Glomerular endothelial cell (primary cell): ENCODE measurements around the gene ZNF644. TPM values are rescaled to one million over a fixed set of nuclear protein-coding genes. Genes with fewer than 3 reads are reported as not detected.

Experiments
- DNase-seq: peaks from one replicate; pipeline ENCODE4 v3.0.0-alpha.2; 2011; ENCODE audit warnings: low read depth, low spot score; ENCODE audit errors: extremely low read depth
- total RNA-seq: library from RNA; depleted of rRNA; stranded (reverse); fragments of >200 nt; gene quantifications from 2 replicates; pipeline ENCODE4 v1.2.3, GENCODE V29; 2015

Gene ZNF644
- total RNA-seq, 1 donor from 2014 or later: 33.5 TPM

GRCh38 chr1:90989990-90990389 lies 31.8 kb downstream of the ZNF644 start:
- no peak for DNase-seq

GRCh38 chr1:90989302-90989701 lies 32.5 kb downstream of the ZNF644 start:
- DNase-seq: no peak

- no peak for DNase-seq
These were observed 34.0 kb downstream of the ZNF644 start for GRCh38 chr1:90987841-90988240.

DNA sequence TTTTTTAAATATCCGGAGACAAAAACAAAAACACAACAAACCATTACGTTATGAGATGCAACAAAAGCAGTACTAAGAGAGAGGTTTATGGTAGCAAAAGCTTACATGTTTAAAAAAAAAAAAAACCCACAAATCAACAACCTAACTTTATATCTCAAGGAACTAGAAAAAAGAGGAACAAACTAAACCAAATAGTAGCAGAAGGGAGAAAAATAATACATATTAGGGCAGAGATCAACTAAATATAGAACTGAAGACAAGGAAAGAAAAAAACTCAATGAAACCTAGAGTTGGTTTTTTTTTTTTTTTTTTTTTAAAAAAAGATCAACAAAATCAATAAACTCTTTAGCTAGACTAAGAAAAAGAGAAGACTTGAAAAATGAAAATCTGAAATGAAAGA lies 34.9 kb downstream of the ZNF644 start:
- DNase-seq: no peak

GRCh38 chr1:90977522-90977921 lies 44.3 kb downstream of the ZNF644 start:
- DNase-seq: no peak

DNA sequence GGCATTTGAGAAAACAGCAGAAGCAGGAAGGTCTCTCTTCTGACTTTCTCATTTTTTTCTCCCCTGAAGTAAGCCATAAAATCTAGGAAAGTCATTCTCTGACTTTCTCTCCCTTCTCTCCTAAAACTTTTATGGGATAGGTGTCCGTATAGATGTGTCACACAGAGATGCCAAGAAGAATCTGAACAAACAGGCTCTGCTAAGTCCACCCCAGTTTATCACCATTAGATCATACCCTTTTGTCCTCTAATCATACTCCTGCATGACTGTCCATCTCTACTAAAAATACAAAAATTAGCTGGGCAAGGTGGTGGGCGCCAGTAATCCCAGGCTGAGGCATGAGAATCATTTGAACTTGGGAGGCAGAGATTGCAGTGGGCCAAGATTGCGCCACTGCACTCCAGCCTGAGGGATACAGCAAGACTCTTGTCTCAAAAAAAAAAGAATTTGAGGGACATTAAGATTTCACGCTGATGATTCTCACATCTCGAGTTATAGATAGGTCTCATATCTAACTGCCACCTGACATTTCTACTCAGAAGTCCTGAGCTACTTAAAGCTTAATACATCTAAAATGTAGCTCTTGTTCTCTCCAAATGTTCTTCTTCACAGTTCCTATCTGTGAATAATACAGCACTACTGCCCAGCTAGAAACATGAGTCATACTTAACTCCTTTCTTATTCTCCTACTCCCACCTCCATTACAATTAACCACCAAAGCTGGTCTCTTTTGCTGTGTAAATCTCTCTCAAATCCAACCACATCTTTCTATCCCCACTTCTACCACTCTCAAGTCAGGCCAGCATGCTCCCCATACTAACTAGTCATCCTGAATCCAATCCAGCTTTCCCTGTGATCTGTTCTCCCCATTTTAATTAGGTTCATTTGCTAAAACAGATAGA lies 47.7 kb downstream of the ZNF644 start:
- no peak for DNase-seq

DNA sequence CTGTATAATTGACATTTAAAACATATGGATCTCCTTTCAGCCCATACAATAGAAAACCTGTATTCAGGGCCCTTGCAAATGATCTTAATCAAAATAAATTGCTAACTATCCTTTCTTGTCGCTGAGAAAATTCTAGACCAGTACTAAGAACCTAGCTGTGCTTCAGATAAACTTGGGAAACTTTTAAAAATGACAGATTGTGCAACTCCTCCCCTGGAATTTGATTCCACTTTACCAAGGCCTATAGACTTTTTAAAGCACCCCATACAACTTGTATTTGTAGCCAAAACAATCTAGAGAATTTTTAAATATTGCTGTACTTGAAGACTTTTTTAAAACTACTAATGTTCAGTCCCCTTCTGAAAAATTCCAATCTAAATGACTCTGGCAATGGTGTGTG lies 51.6 kb downstream of the ZNF644 start:
- no peak for DNase-seq

GRCh38 chr1:90969241-90969640 lies 52.6 kb downstream of the ZNF644 start:
- DNase-seq: no peak

- no peak for DNase-seq
These were observed 57.3 kb downstream of the ZNF644 start for GRCh38 chr1:90964444-90965035.

DNA sequence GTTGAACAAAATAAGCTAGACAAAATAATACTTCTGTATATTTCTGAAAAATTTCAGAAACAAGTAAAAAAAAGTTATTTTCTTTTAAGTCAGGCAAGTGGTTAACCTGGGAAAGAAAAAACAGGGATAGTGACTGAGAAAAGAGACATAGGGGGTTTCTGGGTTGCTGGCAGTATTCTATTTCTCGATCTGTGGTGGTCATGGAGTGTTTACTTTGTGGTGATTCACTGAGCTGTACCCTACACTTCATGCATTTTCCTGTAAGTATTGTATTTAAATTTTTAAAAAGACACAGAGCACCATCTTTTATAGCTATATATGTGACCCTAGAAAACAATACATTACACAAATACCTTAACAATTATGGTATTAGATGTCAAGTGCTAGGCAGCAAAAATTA lies 58.2 kb downstream of the ZNF644 start:
- no peak for DNase-seq

GRCh38 chr1:90963236-90963635 lies 58.6 kb downstream of the ZNF644 start:
- DNase-seq: no peak

DNA sequence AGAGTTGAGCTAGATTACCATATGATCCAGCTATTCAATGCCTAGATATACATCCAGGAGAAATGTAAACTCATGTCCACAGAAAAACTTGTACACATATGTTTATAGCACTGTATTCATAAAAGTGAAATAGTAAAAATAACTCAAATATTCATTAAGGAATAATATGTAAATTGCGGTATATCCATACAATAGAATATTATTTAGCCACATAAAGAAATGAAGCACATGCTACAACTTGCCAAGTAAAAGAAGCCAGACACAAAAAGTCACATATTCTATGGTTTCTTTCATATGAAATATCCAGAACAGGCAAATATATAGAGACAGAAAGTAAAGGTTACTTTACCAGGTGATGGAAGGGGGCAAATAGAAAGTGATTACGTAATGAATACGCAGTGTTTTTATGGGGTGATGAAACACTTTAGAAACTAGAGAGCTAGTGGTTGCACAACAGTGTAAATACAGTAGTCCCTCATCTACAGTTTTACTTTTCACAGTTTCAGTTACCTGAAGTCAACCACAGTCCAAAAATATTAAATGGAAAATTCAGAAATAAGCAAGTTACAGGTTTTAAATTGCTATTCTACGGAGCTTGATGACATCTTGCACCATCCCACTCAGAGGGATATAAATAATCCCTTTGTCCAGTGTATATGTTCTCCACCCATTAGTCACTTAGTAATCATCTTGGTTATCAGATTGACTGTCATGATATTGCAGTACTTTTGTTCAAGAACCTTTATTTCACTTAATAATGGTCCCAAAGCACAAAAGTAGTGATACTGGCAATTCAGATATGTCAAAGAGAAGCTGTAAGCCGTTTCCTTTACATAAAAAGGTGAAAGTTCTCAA lies 62.3 kb downstream of the ZNF644 start:
- no peak for DNase-seq

DNA sequence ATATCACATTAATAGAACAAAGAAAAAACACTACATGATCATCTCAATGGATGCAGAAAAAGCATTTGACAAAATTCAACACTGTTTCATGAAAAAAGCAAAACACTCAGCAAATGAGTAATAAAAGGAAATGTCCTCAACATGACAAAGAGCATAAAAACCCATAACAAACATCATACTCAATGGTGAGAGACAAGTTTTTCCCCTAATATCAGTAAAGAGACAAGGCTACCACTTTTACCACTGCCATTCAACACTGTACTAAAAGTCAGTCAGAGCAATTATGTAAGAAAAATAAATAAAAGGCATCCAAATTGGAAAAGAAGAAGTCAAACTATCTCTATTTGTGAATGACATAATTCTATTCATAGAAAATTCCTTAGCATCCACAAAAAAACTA lies 64.3 kb downstream of the ZNF644 start:
- no peak for DNase-seq

- no peak for DNase-seq
These were observed 66.1 kb downstream of the ZNF644 start for GRCh38 chr1:90955769-90956168.

DNA sequence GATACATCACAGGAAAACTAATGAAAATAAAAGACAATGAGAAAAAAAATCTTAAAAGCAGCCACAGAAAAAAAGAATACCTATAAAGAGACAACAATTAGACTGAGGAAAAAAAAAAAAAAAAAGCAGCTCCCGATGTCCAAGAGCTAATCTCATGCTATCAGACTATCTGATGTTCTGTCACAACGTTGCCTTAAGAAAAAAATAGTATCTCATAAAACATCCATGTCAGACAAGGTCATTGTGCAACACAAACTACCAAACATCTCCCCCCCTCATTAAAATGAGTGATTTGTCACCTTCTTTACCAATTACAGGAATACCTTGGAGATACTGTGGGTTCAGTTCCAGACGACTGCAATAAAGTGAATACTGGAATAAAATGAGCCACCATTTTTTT lies 68.9 kb downstream of the ZNF644 start:
- no peak for DNase-seq

- DNase-seq: no peak
These were observed 70.8 kb downstream of the ZNF644 start for GRCh38 chr1:90951009-90951408.

DNA sequence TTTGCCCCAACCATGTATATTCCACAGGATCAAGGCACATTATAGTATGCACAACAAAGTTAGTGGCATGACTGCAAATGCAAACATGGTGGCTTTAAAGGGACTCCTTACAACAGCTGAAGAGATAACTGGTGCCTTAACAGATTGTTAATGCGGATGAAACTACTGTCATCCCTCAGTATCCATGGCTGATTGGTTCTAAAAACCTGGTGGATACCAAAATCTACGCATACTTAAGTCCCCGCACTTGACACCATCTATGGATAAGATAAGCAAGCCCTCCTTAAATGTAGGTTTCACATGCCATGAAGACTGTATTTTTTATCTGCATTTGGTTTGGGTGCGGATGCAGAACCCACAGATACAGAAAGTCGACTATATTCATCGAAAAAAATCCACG lies 73.5 kb downstream of the ZNF644 start:
- no peak for DNase-seq

DNA sequence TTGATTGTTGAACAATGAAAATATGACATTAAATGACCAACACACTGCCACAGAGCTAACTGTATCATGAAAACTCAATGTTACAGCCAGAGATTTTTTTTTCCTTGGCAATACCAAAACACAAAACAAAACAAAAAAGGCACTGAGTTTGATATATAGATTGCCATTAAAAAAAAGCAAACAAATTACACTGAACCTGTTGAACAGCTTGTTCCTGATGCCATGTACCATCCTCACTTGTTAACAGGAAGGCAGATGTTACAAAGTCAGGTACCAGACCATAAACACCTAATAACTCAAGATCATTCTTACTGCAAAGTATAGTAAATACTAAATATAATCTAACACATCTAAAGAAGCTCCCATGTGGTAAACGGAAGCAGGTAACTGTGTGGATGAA lies 75.2 kb downstream of the ZNF644 start:
- no peak for DNase-seq

DNA sequence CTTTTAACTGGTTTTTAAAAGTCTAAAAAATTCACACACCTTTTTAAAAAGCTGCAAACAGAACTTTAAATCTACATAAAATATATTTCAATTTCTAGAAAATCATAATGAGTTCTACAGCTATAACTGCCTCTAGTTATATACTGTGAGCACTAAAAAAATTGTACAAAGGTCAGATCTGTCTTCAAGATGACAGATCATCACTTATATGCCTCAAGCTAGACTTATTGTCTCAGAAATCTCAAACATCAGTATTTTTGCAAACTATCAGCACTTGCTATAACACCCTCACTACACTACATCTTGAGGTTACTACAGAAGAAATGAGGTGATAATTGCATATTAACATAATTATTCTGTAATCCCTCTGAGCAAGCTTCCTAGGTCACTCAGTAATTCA lies 76.5 kb downstream of the ZNF644 start:
- DNase-seq: no peak

GRCh38 chr1:90943966-90944365 lies 77.9 kb downstream of the ZNF644 start:
- DNase-seq: no peak

DNA sequence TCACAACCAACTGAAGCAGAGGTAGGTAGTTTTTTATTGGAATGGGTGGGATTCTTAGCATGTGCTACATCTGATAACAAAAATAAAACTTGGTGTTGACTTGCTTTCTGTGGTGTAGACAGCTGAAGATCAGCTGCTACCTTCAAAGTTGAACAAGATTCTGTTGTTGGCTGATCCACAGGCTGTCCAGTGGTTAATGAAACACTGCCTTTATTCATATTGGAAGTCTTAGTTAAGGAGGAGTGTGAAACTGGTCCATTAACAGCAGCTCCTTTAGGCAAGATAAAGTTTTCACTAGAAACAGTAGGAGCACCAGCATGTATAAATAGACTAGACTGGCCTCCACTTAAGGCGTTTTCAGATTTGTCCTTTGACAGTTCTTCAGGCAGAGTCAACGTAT lies 81.1 kb downstream of the ZNF644 start:
- DNase-seq: no peak
